ENCODE data around the gene TAC3. TPM values are rescaled to one million over a fixed set of nuclear protein-coding genes. Genes with fewer than 3 reads are reported as not detected.
"Not testable (repeated sequence)": the region's sequence is repeated elsewhere in the genome, so short reads cannot be mapped to it uniquely, and the experiment has no call there.

Gene TAC3
- total and polyA plus RNA-seq, 2 of the 8 experiments (the other 6 are each of a cell fraction or from before 2014, with no cell fraction given), result 9.7 to 45.3 TPM

GRCh38 chr12:56977361-56977760 lies 39.0 kb downstream of the TAC3 start:
- H3K4me3 ChIP-seq (ENCODE audit: extremely low read depth in 1 of 4, insufficient read depth in 2 of 4, low read depth in 3 of 4, low read length in 4 of 4); H3K27me3 ChIP-seq (replicated peaks in 1 of 4; ENCODE audit: control insufficient read depth in 3 of 4, extremely low read depth in 1 of 4, insufficient read depth in 3 of 4, low read length in 3 of 4); H3K9ac ChIP-seq (replicated peaks in 1 of 4; ENCODE audit: extremely low read depth in 1 of 4, low read depth in 3 of 4, low read length in 3 of 4); H3K27ac ChIP-seq (ENCODE audit: low read depth, low read length); H2BK5ac ChIP-seq (ENCODE audit: low read depth, low read length); DNase-seq (ENCODE audit: low read depth in 1 of 2, low spot score in 2 of 2); H3K4me1 ChIP-seq (replicated peaks in 1 of 4; ENCODE audit: control insufficient read depth in 3 of 4, insufficient read depth in 4 of 4, low read length in 3 of 4); H3K14ac ChIP-seq (ENCODE audit: insufficient read length); H3K56ac ChIP-seq (replicated peaks; ENCODE audit: insufficient read length, low read depth, low read length); FAIRE-seq; H3K23ac ChIP-seq (ENCODE audit: insufficient read length); H2BK20ac ChIP-seq (ENCODE audit: low read length); H3K23me2 ChIP-seq (ENCODE audit: low read depth, low read length); H4K5ac ChIP-seq (ENCODE audit: insufficient read length, low read depth, low read length); POLR2A ChIA-PET (ENCODE audit: partially characterized antibody); H2BK15ac ChIP-seq (ENCODE audit: low read length); H3K79me2 ChIP-seq (ENCODE audit: control insufficient read depth in 1 of 2, insufficient read depth in 2 of 2, low read length in 2 of 2); H2AK5ac ChIP-seq (ENCODE audit: low read depth, low read length); H4K8ac ChIP-seq (ENCODE audit: extremely low read depth, insufficient read depth, low read length); H3K9me3 ChIP-seq (ENCODE audit: insufficient read depth in 2 of 2, low read depth in 1 of 2, low read length in 1 of 2); H3K79me1 ChIP-seq (ENCODE audit: low read depth, low read length); H3K18ac ChIP-seq (ENCODE audit: extremely low read depth, low read length); H3K4me2 ChIP-seq (ENCODE audit: insufficient read depth in 1 of 2, low read depth in 2 of 2, low read length in 2 of 2); H4K20me1 ChIP-seq (replicated peaks in 1 of 2; ENCODE audit: control insufficient read depth in 1 of 2, insufficient read depth in 2 of 2, low read length in 2 of 2); H2BK120ac ChIP-seq (replicated peaks; ENCODE audit: low read depth, low read length); H4K91ac ChIP-seq (replicated peaks; ENCODE audit: insufficient read length, low read length); H2AFZ ChIP-seq (ENCODE audit: low read length); H3K4ac ChIP-seq (replicated peaks; ENCODE audit: insufficient read length, low read depth, low read length); H2BK12ac ChIP-seq (ENCODE audit: low read depth, low read length); H3K36me3 ChIP-seq (ENCODE audit: control insufficient read depth in 2 of 4, insufficient read depth in 4 of 4, low read length in 3 of 4): not testable (repeated sequence)
- CTCF ChIA-PET (ENCODE audit: partially characterized antibody), result interaction anchor here (1.7 kb wide), 1 partner anchor 10 kb away, joined by 4 read pairs; no protein-coding TSS in a partner anchor
- 83% methylated on average over 4 of the region's 4 CpGs; no CpG with 5 or more reads in 1 of the 2 experiments for WGBS, 2 experiments (ENCODE audit: extremely low coverage in 1 of 2, insufficient coverage in 1 of 2, insufficient read length in 1 of 2, insufficient replicate concordance in 2 of 2, low coverage in 1 of 2, low lambda C conversion rate in 2 of 2, missing lambda C conversion rate in 1 of 2)

- H3K4me1 ChIP-seq (replicated peaks in 1 of 4; ENCODE audit: control insufficient read depth in 3 of 4, insufficient read depth in 4 of 4, low read length in 3 of 4); H3K4ac ChIP-seq (replicated peaks; ENCODE audit: insufficient read length, low read depth, low read length); H3K23me2 ChIP-seq (ENCODE audit: low read depth, low read length); H3K9ac ChIP-seq (replicated peaks in 1 of 4; ENCODE audit: extremely low read depth in 1 of 4, low read depth in 3 of 4, low read length in 3 of 4); H3K18ac ChIP-seq (ENCODE audit: extremely low read depth, low read length); H3K9me3 ChIP-seq (ENCODE audit: insufficient read depth in 2 of 2, low read depth in 1 of 2, low read length in 1 of 2); POLR2A ChIA-PET (ENCODE audit: partially characterized antibody); H3K23ac ChIP-seq (ENCODE audit: insufficient read length); H3K56ac ChIP-seq (replicated peaks; ENCODE audit: insufficient read length, low read depth, low read length); H2BK12ac ChIP-seq (ENCODE audit: low read depth, low read length); H2BK120ac ChIP-seq (replicated peaks; ENCODE audit: low read depth, low read length); DNase-seq (ENCODE audit: low read depth in 1 of 2, low spot score in 2 of 2); H3K4me3 ChIP-seq (ENCODE audit: extremely low read depth in 1 of 4, insufficient read depth in 2 of 4, low read depth in 3 of 4, low read length in 4 of 4); H4K91ac ChIP-seq (replicated peaks; ENCODE audit: insufficient read length, low read length); CTCF ChIA-PET (ENCODE audit: partially characterized antibody); H3K14ac ChIP-seq (ENCODE audit: insufficient read length); H2BK5ac ChIP-seq (ENCODE audit: low read depth, low read length); H3K79me1 ChIP-seq (ENCODE audit: low read depth, low read length); H3K27me3 ChIP-seq (replicated peaks in 1 of 4; ENCODE audit: control insufficient read depth in 3 of 4, extremely low read depth in 1 of 4, insufficient read depth in 3 of 4, low read length in 3 of 4); H2BK20ac ChIP-seq (ENCODE audit: low read length); H3K36me3 ChIP-seq (ENCODE audit: control insufficient read depth in 2 of 4, insufficient read depth in 4 of 4, low read length in 3 of 4); H2AK5ac ChIP-seq (ENCODE audit: low read depth, low read length); H4K20me1 ChIP-seq (replicated peaks in 1 of 2; ENCODE audit: control insufficient read depth in 1 of 2, insufficient read depth in 2 of 2, low read length in 2 of 2); H4K8ac ChIP-seq (ENCODE audit: extremely low read depth, insufficient read depth, low read length); H3K79me2 ChIP-seq (ENCODE audit: control insufficient read depth in 1 of 2, insufficient read depth in 2 of 2, low read length in 2 of 2); H4K5ac ChIP-seq (ENCODE audit: insufficient read length, low read depth, low read length); H2AFZ ChIP-seq (ENCODE audit: low read length); H3K4me2 ChIP-seq (ENCODE audit: insufficient read depth in 1 of 2, low read depth in 2 of 2, low read length in 2 of 2); H2BK15ac ChIP-seq (ENCODE audit: low read length); H3K27ac ChIP-seq (ENCODE audit: low read depth, low read length); FAIRE-seq: not testable (repeated sequence)
- 80% methylated on average over 2 of the region's 3 CpGs; no CpG with 5 or more reads in 1 of the 2 experiments for WGBS, 2 experiments (ENCODE audit: extremely low coverage in 1 of 2, insufficient coverage in 1 of 2, insufficient read length in 1 of 2, insufficient replicate concordance in 2 of 2, low coverage in 1 of 2, low lambda C conversion rate in 2 of 2, missing lambda C conversion rate in 1 of 2)
Measured at GRCh38 chr12:56974224-56974623, 42.1 kb downstream of the TAC3 start.

Measured in H1 (cell line).